GM12864 (cell line): ENCODE measurements around the gene FOXA3.

Experiments
- DNase-seq: peaks from one replicate; pipeline ENCODE4 v3.0.0-alpha.2; 2011; ENCODE audit warnings: low read depth
- H3K4me3 ChIP-seq: 2 replicates; pipeline ENCODE4 v1.5.1; 2011; ENCODE audit warnings: mild to moderate bottlenecking, low read depth, low read length, control low read depth
- CTCF ChIP-seq: IDR thresholded peaks from 2 replicates; pipeline ENCODE4 v1.5.1; 2011; ENCODE audit warnings: low read depth, mild to moderate bottlenecking, moderate library complexity, low read length, control low read depth, inconsistent platforms; ENCODE audit errors: missing control alignments

The FOXA3 gene

GRCh38 chr19:45852145-45852750, 11.9 kb upstream of the FOXA3 start:
- no peak for DNase-seq
- no peak for TF ChIP-seq CTCF
- no peak overlapping the region for H3K4me3 ChIP-seq

- no peak for TF ChIP-seq CTCF
- DNase-seq: no peak
- H3K4me3 ChIP-seq: no peak overlapping the region
These were observed 11.1 kb upstream of the FOXA3 start for GRCh38 chr19:45852983-45853382.

DNA sequence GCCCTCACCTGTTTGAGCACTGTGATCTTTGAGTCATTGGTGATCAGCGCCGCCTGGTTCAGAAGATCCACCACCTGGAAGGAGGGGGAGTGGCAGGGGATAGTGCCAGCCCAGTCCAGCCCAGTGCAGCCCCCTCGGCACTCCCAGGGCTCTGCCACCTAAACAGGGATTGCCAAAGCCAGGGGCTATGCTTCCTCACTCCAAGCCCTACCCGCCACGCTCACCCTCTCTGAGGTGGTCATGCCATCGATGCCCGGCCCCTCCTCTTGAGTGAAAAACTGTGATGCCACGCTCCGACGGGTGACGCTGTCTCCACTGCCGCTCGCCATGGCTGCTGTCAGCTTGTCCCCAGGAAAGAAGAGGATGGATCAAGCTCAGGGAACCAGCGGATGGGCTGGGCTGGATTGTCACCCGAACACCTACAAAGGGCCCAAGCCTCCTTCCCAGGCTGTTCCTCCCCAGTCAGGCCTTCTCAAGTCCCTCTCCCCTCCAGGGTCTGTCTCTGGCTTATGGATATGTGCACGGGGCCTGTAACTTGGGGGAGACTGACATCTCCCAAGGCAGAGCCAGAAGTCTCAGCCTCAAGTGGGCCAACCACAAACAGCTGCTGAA, 9.9 kb upstream of the FOXA3 start:
- no peak for DNase-seq
- no peak overlapping the region for H3K4me3 ChIP-seq
- no peak for TF ChIP-seq CTCF

GRCh38 chr19:45860359-45861259, 3.5 kb upstream of the FOXA3 start:
- H3K4me3 ChIP-seq: peak overlapping the region; percentile 11; the same call in 1 of the 2 replicates
- TF ChIP-seq CTCF: no peak
- no peak for DNase-seq

GRCh38 chr19:45862271-45862563, 1.9 kb upstream of the FOXA3 start:
- peak overlapping the region; percentile 99 for H3K4me3 ChIP-seq
- DNase-seq: no peak
- TF ChIP-seq CTCF: no peak

GRCh38 chr19:45862564-45863334, 1.4 kb upstream of the FOXA3 start, which contains the start of gene SYMPK:
TSS of gene SYMPK (minus strand) at chr19:45863147. CDS start at chr19:45854495, 8,652 bp downstream.
- peak; percentile 96 for DNase-seq
- H3K4me3 ChIP-seq: peak within 1 kb of the TSS; percentile 99
- TF ChIP-seq CTCF: no peak
